Spleen (tissue), 11 donors: ENCODE data around the gene PGS1. TPM values are rescaled to one million over a fixed set of nuclear protein-coding genes. Genes with fewer than 3 reads are reported as not detected.

Experiments used
- DNase-seq: peaks from one replicate; pipeline ENCODE4 v3.0.0-alpha.2; 2020
- H3K27ac ChIP-seq, 8 donors: fragments of 200-600 bp; sonication (generic) in 7 of 8; 1 replicate in 4 of 8; 2 replicates in 4 of 8; pipeline versions ENCODE4 v1.5.0 to v1.8.0; 2016 to 2021; ENCODE audit warnings: inconsistent platforms in 4 of 8, mild to moderate bottlenecking in 4 of 8, moderate library complexity in 1 of 8
- H3K27me3 ChIP-seq, 7 donors: fragments of 200-600 bp; sonication (generic) in 6 of 7; replicated peaks in 1 of 7; 1 replicate in 4 of 7; 2 replicates in 3 of 7; pipeline versions ENCODE4 v1.5.0 to v1.8.0; 2016 to 2021; ENCODE audit warnings: inconsistent platforms in 3 of 7, mild to moderate bottlenecking in 1 of 7
- H3K36me3 ChIP-seq, 6 donors: fragments of 200-600 bp; sonication (generic) in 5 of 6; 1 replicate in 4 of 6; 2 replicates in 2 of 6; pipeline versions ENCODE4 v1.5.0 to v1.8.0; 2016 to 2021; ENCODE audit warnings: inconsistent platforms in 2 of 6
- H3K4me1 ChIP-seq, 6 donors: fragments of 200-600 bp; sonication (generic) in 5 of 6; 1 replicate in 3 of 6; 2 replicates in 3 of 6; pipeline versions ENCODE4 v1.5.0 to v1.8.0; 2016 to 2021; ENCODE audit warnings: inconsistent platforms in 3 of 6
- H3K4me3 ChIP-seq, 8 donors: fragments of 200-600 bp; sonication (generic) in 7 of 8; 1 replicate in 4 of 8; 2 replicates in 4 of 8; pipeline versions ENCODE4 v1.5.0 to v1.8.0; 2016 to 2021; ENCODE audit warnings: inconsistent platforms in 4 of 8, mild to moderate bottlenecking in 4 of 8, moderate library complexity in 2 of 8
- H3K9me3 ChIP-seq, 8 donors: fragments of 200-600 bp; sonication (generic) in 7 of 8; 1 replicate in 4 of 8; 2 replicates in 4 of 8; pipeline versions ENCODE4 v1.5.0 to v1.8.0; 2016 to 2021; ENCODE audit warnings: inconsistent platforms in 4 of 8
- CTCF ChIP-seq, 11 experiments: fragments of 200-600 bp in 7 of 11; fragments of 450-650 bp in 4 of 11; sonication (generic) in 4 of 11; IDR thresholded peaks in 8 of 11; conservative IDR thresholded peaks in 3 of 11; 1 replicate in 7 of 11; 2 replicates in 4 of 11; pipeline versions ENCODE4 v1.4.0 to v1.8.0; 2016 to 2021; ENCODE audit warnings: antibody characterized with exemption in 11 of 11, inconsistent platforms in 4 of 11, mild to moderate bottlenecking in 1 of 11
- POLR2A ChIP-seq, 3 donors: fragments of 450-650 bp; IDR thresholded peaks; one replicate each; pipeline ENCODE4 v1.5.1; 2017; ENCODE audit warnings: antibody characterized with exemption in 3 of 3, mild to moderate bottlenecking in 1 of 3
- POLR2AphosphoS5 ChIP-seq, 3 donors: sonication (generic); formaldehyde crosslinking; IDR thresholded peaks; one replicate each; pipeline ENCODE4 v1.5.1; 2017; ENCODE audit warnings: antibody characterized with exemption in 3 of 3
- WGBS, 5 donors: extraction: QIAGEN DNeasy Blood & Tissue Kit in 3 of 5; methylation state at CpG; one replicate each; pipeline versions ENCODE4 v1.1.5 to v1.1.7; 2013 to 2018; 5-methylcytosine and 5-hydroxymethylcytosine counted together
- intact Hi-C: fragments of 100-400 bp; cut with DNase I; formaldehyde crosslinking; loops from one replicate; pipeline ENCODE4 v1.15.0; 2023; ENCODE audit warnings: low total_unique reads
- polyA plus RNA-seq, 3 donors: library from polyadenylated mRNA; stranded (reverse); fragments of 200-250 nt; gene quantifications; one replicate each; pipeline ENCODE4 v1.2.1, GENCODE V29; 2013
- total RNA-seq, 7 donors: library from RNA; depleted of rRNA in 3 of 7; stranded (reverse); fragments of >200 nt in 3 of 7; fragmentation: NEBNext Ultra II Directional in 4 of 7; extraction: Animal tissue kit (Norgen Biotek cat#: 25700) in 4 of 7; gene quantifications; one replicate each; pipeline versions ENCODE4 v1.1.0 to v1.2.1, GENCODE V29; 2016 to 2021
- donor health status: healthy with polysubstance abuse.
- donor health status: DM: no; HTN: no; CAD: no; lungs with moderate emphysema.
- donor health status: DM: no; HTN: no; CAD: no.
- donor health status: Bipolar disorder and iron deficiency.
- donor health status: healthy.
- donor health status: DM: no; HTN: no; CAD: no.
- donor health status: DM: yes; HTN: yes; CAD: no.

Gene PGS1
- total and polyA plus RNA-seq, 10 donors, result 20.0 to 217 (median 109) TPM

- no peak overlapping the region for H3K4me3 ChIP-seq
- peaks cover 41 to 98% (median 77%) of the 10 kb centered on the region in 6 donors for H3K4me1 ChIP-seq
- H3K36me3 ChIP-seq, result peaks cover 0 to 89% (median 23%) of the 10 kb centered on the region in 6 donors
- intact Hi-C loops, result no loop called here
- peak overlapping the region; percentile 53 to 97 (median 91) for H3K27ac ChIP-seq
- TF ChIP-seq POLR2A (IDR thresholded peaks at IDR 0.05), result no peak
- peak; percentile 81 to 94 (median 88) for TF ChIP-seq POLR2AphosphoS5 (IDR thresholded peaks at IDR 0.05)
- no peak for TF ChIP-seq CTCF (IDR thresholded peaks at IDR 0.05 in 8 of 11, conservative IDR thresholded peaks at IDR 0.05 in 3 of 11)
- 63 to 76% (median 69%) methylated on average over 16 to 17 of the region's 17 CpGs for WGBS, 5 donors
- no peaks in the 10 kb centered on the region for H3K27me3 ChIP-seq
- no peaks in the 10 kb centered on the region for H3K9me3 ChIP-seq
- peak; percentile 87 for DNase-seq
Observed at GRCh38 chr17:78411241-78411857, 32.9 kb downstream of the PGS1 start.

- Histone ChIP-seq H3K27me3 (no peaks in the 10 kb centered on the region), H3K4me1 (peaks cover 50 to 100% (median 82%) of the 10 kb centered on the region in 6 donors), H3K36me3 (peaks cover 0 to 89% (median 18%) of the 10 kb centered on the region in 6 donors), H3K9me3 (no peaks in the 10 kb centered on the region), H3K27ac (peak overlapping the region; percentile 13 to 97 (median 91)), H3K4me3 (peak overlapping the region in 1 of 8 donors; percentile 56)
- 72 to 89% (median 85%) methylated on average over 10 of the region's 10 CpGs for WGBS, 5 donors
- intact Hi-C loops, result no loop called here
- DNase-seq, result peak; percentile 83
- no peak for TF ChIP-seq POLR2AphosphoS5 (IDR thresholded peaks at IDR 0.05)
- peak in 9 of 11 experiments; percentile 5 to 62 (median 25) for TF ChIP-seq CTCF (IDR thresholded peaks at IDR 0.05 in 8 of 11, conservative IDR thresholded peaks at IDR 0.05 in 3 of 11)
Observed at GRCh38 chr17:78412403-78412802, 34.0 kb downstream of the PGS1 start.

GRCh38 chr17:78414178-78415162, 36.0 kb downstream of the PGS1 start:
- 44 to 64% (median 52%) methylated on average over 26 to 34 of the region's 34 CpGs for WGBS, 5 donors
- intact Hi-C loops, result loop anchor here (5.0 kb wide), 2 partner anchors 52 to 122 kb away; partner anchors contain the start of gene SOCS3
- Histone ChIP-seq H3K27me3 (no peaks in the 10 kb centered on the region), H3K4me3 (peak overlapping the region in 4 of 8 donors; percentile 7 to 56 (median 26)), H3K27ac (peak overlapping the region; percentile 44 to 97 (median 91)), H3K36me3 (peaks cover 0 to 81% (median 12%) of the 10 kb centered on the region in 6 donors), H3K9me3 (no peaks in the 10 kb centered on the region), H3K4me1 (peaks cover 57 to 98% (median 89%) of the 10 kb centered on the region in 6 donors)
- DNase-seq, result peak; percentile 85
- TF ChIP-seq CTCF (IDR thresholded peaks at IDR 0.05 in 8 of 11, conservative IDR thresholded peaks at IDR 0.05 in 3 of 11) (no peak), POLR2A (IDR thresholded peaks at IDR 0.05) (peak in 1 of 3 donors; percentile 24), POLR2AphosphoS5 (IDR thresholded peaks at IDR 0.05) (peak; percentile 45 to 88 (median 59))
